Rectal smooth muscle tissue (tissue), 1 donor: Measurements from ENCODE around the gene RPUSD4.

Experiments used
- H3K27ac ChIP-seq: one replicate; pipeline ENCODE4 v1.7.0; 2013; ENCODE audit warnings: low read depth, low read length, inconsistent platforms
- H3K27me3 ChIP-seq: one replicate; pipeline ENCODE4 v1.7.0; 2013; ENCODE audit warnings: low read length; ENCODE audit not compliant: control insufficient read depth, insufficient read depth
- H3K36me3 ChIP-seq: one replicate; pipeline ENCODE4 v1.7.0; 2013; ENCODE audit warnings: low read length; ENCODE audit not compliant: control insufficient read depth, insufficient read depth
- H3K4me1 ChIP-seq: one replicate; pipeline ENCODE4 v1.7.0; 2013; ENCODE audit warnings: low read length; ENCODE audit not compliant: control insufficient read depth, insufficient read depth
- H3K4me3 ChIP-seq: one replicate; pipeline ENCODE4 v1.7.0; 2013; ENCODE audit warnings: low read length
- H3K9ac ChIP-seq: one replicate; pipeline ENCODE4 v1.7.0; 2013; ENCODE audit warnings: low read length

RPUSD4 gene

GRCh38 chr11:126202646-126203359 lies 8.6 kb downstream of the RPUSD4 start:
- Histone ChIP-seq H3K36me3 (peaks cover 21% of the 10 kb centered on the region), H3K9ac (no peak overlapping the region), H3K4me3 (no peak overlapping the region), H3K4me1 (no peaks in the 10 kb centered on the region), H3K27ac (no peak overlapping the region), H3K27me3 (no peaks in the 10 kb centered on the region)

- Histone ChIP-seq H3K4me1 (no peaks in the 10 kb centered on the region), H3K9ac (no peak overlapping the region), H3K4me3 (no peak overlapping the region), H3K27ac (no peak overlapping the region), H3K27me3 (no peaks in the 10 kb centered on the region), H3K36me3 (peaks cover 18% of the 10 kb centered on the region)
These were observed 12.8 kb downstream of the RPUSD4 start for GRCh38 chr11:126198648-126199047.

- Histone ChIP-seq H3K9ac (no peak overlapping the region), H3K27me3 (no peaks in the 10 kb centered on the region), H3K27ac (no peak overlapping the region), H3K4me3 (no peak overlapping the region), H3K4me1 (peaks cover 3% of the 10 kb centered on the region), H3K36me3 (peaks cover 19% of the 10 kb centered on the region)
These were observed 14.0 kb downstream of the RPUSD4 start for GRCh38 chr11:126197277-126197939.

GRCh38 chr11:126195119-126195518 lies 16.3 kb downstream of the RPUSD4 start:
- Histone ChIP-seq H3K4me3 (no peak overlapping the region), H3K27me3 (no peaks in the 10 kb centered on the region), H3K27ac (no peak overlapping the region), H3K9ac (no peak overlapping the region), H3K36me3 (peaks cover 19% of the 10 kb centered on the region), H3K4me1 (peaks cover 9% of the 10 kb centered on the region)

GRCh38 chr11:126194121-126194543 lies 17.3 kb downstream of the RPUSD4 start:
- Histone ChIP-seq H3K36me3 (peaks cover 19% of the 10 kb centered on the region), H3K27ac (no peak overlapping the region), H3K27me3 (no peaks in the 10 kb centered on the region), H3K4me3 (no peak overlapping the region), H3K4me1 (peaks cover 9% of the 10 kb centered on the region), H3K9ac (no peak overlapping the region)

- H3K27ac ChIP-seq: no peak overlapping the region
- no peak overlapping the region for H3K4me3 ChIP-seq
- no peaks in the 10 kb centered on the region for H3K27me3 ChIP-seq
- H3K36me3 ChIP-seq: peaks cover 14% of the 10 kb centered on the region
- peaks cover 9% of the 10 kb centered on the region for H3K4me1 ChIP-seq
- H3K9ac ChIP-seq: no peak overlapping the region
These were observed 18.4 kb downstream of the RPUSD4 start for GRCh38 chr11:126193038-126193478.

GRCh38 chr11:126192361-126192760 lies 19.1 kb downstream of the RPUSD4 start:
- Histone ChIP-seq H3K27ac (peak overlapping the region; percentile 49), H3K36me3 (peaks cover 8% of the 10 kb centered on the region), H3K27me3 (no peaks in the 10 kb centered on the region), H3K9ac (no peak overlapping the region), H3K4me3 (no peak overlapping the region), H3K4me1 (peaks cover 9% of the 10 kb centered on the region)

GRCh38 chr11:126191379-126192073 lies 19.9 kb downstream of the RPUSD4 start:
- Histone ChIP-seq H3K27ac (no peak overlapping the region), H3K4me1 (peaks cover 9% of the 10 kb centered on the region), H3K36me3 (peaks cover 6% of the 10 kb centered on the region), H3K4me3 (no peak overlapping the region), H3K27me3 (no peaks in the 10 kb centered on the region), H3K9ac (no peak overlapping the region)

GRCh38 chr11:126190792-126191191 lies 20.7 kb downstream of the RPUSD4 start:
- Histone ChIP-seq H3K36me3 (peaks cover 6% of the 10 kb centered on the region), H3K4me1 (peaks cover 9% of the 10 kb centered on the region), H3K27ac (no peak overlapping the region), H3K9ac (no peak overlapping the region), H3K4me3 (no peak overlapping the region), H3K27me3 (no peaks in the 10 kb centered on the region)

- no peak overlapping the region for H3K4me3 ChIP-seq
- H3K27ac ChIP-seq: no peak overlapping the region
- peaks cover 3% of the 10 kb centered on the region for H3K36me3 ChIP-seq
- H3K27me3 ChIP-seq: no peaks in the 10 kb centered on the region
- H3K9ac ChIP-seq: no peak overlapping the region
- peaks cover 9% of the 10 kb centered on the region for H3K4me1 ChIP-seq
These were observed 22.1 kb downstream of the RPUSD4 start for GRCh38 chr11:126189109-126189929.

GRCh38 chr11:126188332-126189108 lies 22.9 kb downstream of the RPUSD4 start:
- Histone ChIP-seq H3K36me3 (peaks cover 3% of the 10 kb centered on the region), H3K4me1 (peaks cover 9% of the 10 kb centered on the region), H3K27me3 (no peaks in the 10 kb centered on the region), H3K9ac (no peak overlapping the region), H3K4me3 (no peak overlapping the region), H3K27ac (no peak overlapping the region)
